Cerebellar nuclear complex (tissue), 1 donor: Measurements from ENCODE around the gene RBP7.
A peak's percentile ranks its signal among the peaks of the same experiment; 100 is the strongest.

ENCODE experiments used
- DNase-seq, 2 experiments: peaks; one replicate each; lab custom pipeline; 2025; lab: John Stamatoyannopoulos, UW

RBP7 gene

DNA sequence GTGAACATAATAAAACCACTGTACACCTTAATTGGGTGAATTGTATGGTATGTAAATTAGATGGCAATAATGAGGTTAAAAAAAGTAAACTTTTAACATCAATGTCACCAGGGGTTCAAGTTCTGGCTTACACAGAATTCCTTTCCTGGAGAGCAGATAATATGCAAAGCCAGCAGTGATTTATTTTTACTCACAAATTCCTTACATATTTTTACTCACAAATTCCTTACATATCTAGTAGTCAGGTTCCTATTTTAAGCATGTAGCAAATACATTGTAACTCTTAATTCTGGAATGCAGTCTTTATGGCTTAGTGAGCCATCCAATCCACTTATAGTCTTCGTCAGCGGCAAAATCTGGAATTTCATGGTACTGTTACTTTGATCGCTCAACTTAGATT, 34.4 kb downstream of the RBP7 start:
- DNase-seq = no peak

DNA sequence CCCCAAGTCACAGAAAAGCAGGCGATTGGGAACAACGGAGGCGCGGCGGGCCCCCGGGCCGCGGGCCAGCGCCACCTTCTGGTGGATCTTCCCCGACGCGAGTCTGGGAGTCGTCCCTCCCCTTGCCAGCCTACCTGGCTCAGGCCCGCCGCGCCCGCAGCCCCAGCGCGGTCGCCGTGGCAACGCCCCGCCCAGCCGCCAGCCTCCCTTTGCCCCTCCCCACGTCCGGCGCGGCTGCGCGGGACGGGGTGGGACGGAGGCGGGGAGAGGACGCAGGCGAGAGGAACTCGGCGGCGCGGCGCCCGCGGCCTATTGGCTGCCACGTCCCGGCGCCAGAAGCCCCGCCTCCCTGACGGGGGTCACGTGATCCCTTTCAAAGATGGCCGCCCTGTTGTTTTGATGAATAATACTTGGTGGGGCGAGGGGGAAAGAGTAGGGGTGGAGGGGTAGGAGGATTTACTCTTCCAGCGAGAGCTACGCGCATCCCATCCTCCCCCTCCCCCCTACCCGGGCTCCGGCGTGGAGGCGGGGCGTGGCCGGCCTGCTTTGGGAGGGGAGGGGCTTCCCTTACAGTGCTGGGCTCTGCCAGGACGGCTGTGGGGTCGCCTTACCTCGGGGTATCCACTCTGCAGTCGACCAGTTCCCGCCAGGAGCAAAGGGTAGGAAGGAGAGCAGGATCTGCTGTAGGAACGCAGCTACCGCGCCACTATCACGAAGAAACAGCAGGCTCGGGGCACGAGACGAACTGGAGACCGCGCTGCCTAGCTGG, 35.7 kb downstream of the RBP7 start, which contains the start of gene UBE4B:
TSS of gene UBE4B (plus strand) at position 369 of the 769 bp plus-strand sequence. CDS start 713 bp downstream, outside the sequence.
- DNase-seq = peak; percentile 93 to 100

DNA sequence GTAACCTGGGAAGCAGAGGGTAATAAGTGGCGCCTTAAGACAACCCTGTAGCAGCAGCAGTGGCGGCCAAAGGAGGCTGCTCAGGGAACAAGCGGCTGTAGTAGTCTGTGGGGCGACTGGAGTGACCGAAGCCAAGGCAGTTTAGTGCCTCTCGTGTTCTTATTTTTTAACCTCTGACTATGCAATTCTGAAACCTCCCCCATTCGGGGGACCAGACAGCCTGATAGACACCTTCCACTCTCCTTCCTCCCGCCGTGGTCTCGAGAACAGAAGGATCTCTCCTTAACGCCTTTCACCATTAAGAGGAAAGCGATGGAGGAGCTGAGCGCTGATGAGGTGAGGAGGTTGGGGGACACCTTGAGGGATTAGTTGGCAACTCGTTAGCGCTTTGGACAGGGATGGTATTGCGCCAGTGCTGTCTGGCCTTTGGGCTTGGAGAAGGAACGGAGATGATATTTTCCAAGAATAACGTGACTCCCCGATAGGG, 36.4 kb downstream of the RBP7 start:
- DNase-seq = no peak

DNA sequence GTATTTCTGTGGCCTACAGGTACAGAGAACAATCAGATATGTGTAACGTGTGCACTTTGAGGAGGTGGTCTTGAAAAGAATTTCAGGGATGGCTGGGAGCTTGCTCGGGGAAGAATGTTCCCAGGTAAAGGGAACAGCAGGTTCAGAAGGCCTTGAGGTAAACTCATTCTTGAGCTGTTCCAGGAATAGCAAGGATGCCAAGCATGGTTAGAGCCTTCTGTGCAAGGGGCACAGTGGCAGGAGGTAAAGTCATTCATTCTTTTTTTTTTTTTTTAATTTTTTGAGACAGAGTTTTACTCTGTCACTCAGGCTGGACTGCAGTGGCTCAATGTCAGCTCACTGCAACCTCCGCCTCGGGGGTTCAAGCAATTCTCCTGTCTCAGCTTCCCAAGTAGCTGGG, 45.7 kb downstream of the RBP7 start:
- no peak for DNase-seq

DNA sequence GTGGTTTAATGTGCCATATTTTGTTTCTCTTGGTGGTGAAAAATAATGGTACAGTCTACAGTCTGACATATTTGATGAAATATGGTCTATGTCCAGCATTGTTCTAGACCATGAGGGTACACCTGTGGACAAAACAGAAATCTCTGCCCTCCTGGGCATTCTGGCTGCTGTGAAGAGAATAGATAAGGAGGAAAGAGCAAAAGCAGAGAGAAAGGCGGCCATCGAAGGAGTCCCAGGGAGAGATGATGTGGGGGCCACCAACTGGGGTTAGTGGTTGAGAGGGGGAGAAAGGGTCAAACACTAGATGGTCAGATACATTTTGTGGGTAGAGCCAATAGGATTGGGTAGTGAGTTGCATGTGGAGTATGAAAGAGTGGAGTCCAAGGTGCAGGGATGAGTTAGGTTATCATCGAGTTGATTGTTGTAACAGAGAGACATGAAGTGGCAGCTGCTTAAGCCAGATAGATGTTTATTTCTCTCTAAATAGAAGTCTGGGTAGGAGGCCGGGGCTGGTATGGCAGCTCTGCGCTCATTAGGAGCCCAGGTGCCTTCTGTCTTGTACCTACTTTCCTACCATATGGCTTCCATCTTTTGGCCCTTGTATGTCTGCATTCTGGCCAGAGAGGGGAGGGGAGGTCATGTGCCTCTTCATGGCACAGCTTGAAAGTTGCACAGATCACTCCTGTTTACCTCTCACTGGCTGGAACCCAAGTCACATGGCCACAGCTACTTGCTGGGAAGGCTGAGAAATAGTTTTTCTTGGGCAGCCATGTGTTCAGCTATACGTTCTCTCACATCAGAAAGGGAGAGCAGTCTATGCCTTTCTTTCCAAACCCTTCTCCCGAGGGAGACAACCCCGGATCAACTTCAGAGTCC, 48.7 kb downstream of the RBP7 start:
- DNase-seq = peak; percentile 49 to 68

DNA sequence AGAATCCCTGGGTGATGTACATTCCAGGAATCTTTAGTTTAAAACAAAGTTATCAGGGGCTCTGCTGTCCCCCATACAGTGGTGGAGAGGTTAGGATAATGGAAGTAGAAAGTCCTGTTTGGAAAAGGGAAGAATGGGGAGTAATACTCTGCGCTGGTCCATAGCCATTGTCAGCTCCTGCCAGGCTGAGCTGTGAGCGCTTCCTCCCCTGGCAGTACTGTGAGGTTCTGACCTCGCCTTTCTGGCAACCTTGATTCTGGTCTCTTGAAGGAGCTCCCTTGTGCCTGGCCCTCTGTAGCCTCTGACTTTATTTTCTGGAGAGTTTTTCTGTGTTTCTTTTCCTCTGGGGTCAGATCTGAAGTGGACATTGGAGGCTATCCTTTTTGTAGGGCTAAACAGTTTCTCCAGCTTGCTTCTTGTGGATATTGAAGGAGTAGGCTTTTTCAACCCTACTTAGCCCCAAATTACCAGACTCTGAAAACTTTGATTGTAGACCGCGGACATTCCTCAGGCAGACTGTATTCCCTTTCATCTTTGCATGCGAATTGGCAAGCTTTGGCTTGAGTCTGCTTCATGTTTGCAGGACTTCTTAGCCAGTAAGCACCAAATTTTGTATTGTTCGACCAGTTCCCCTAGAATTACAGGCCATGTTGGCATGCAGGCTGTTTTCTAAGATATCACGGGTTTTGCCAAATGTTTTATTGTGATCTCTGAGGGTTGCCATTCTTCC, 49.5 kb downstream of the RBP7 start:
- peak in 1 of 2 experiments; percentile 41 for DNase-seq

DNA sequence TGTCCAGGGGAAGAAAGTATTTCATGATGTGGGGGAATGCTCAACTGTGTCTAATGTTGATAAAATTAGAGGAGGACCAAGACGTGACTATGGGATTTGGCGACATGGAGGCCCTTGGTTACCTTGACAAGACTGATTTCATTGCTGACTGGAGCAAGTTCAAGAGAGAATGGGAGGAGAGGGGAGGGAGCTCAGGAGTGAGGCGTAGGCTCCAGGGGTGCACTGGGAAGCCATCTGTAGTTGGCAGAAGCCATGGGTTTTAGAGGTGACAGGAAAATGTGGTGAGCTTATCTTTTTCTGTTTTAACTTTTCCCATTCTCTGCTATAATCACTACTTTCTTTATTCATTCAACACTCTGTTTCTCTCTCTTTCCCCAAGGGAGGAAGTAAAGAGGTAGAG, 51.6 kb downstream of the RBP7 start:
- DNase-seq = peak in 1 of 2 experiments; percentile 53

DNA sequence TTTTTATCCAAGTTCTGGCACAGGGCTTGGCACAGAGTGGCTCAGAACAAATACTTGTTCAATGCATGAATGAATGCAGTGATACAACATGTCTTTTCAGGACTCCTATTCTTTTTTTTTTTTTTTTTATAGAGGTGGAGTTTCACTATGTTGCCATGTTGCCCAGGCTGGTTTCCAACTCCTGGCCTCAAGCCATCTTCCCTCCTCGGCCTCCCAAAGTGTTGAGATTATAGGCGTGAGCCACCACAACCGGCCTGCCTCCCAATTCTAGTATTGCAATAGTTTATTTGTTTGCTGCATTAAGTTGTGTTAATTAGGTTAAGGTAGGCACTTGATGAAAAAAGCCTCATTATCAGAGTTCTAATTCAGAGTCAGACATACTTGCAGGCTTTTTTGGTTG, 53.6 kb downstream of the RBP7 start:
- no peak for DNase-seq

DNA sequence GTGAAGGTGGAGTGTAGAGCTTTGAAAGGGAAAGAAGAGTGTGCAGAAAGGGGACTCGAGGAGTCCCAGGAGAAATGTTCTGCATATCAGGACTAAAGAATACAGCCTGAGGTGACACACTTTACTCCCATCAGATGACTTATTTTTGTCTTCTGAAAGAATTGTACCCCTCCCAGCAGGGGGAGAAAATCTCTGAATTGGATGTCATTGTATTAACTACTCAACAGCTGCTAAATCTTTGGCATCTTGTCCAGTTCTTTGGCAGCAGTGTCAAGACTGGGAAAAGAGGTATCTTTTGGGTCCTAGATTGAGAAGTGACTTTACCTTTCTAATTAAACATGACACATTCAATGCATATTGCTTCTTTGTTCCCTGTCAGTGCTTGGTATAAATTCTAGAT, 54.6 kb downstream of the RBP7 start:
- no peak for DNase-seq

DNA sequence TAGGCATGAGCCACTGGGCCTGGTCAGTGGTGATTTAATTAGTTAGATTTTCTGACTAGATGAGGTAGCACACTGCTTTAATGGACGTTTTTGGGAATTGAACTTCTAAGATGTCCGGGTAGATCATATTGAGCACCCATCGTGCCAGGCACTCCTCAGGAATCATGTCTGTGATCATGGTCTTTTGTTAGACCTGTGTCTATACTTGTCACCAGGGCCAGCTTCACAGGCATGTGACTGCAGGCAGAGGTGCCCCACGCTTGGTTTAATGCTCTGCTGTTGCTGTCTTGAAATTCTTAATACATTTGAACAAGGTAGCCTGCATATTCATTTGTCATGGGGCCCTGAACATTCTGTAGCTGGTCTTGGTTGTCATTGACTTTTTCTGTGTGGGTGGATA, 55.3 kb downstream of the RBP7 start:
- no peak for DNase-seq

DNA sequence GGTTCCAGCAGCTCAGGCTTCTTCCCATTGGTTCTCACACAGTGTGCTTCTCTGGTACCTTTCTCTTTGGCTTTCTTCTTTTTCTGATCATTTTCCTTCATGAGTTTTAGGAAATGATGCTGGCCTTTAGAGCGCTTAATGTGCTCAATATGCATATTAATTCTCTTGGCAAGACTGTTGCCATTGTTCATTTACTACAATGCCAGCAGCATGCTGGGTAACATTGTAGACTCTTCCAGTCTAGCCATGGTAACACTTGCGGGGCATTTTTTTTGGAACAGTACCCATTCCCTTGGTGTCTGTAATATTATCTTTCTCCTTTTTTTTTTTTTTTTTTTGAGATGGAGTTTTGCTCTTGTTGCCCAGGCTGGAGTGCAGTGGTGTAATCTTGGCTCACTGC, 57.4 kb downstream of the RBP7 start:
- DNase-seq = no peak

DNA sequence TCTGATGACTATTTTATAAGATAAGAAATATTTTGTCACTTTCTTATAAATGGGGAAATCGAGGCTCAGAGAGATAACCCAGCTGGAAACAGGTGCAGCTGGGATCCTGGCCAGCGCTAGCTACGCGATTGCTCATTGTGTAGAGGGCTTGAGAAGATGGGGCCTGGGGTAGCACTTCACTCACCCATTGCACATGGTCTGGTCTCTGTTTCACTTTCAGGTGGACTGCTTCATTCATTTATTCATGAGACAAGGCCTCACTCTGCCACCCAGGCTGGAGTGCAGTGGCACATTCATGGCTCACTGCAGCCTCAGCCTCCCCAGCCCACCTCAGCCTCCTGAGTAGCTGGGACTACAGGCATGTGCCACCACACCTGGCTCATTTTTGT, 59.6 kb downstream of the RBP7 start:
- DNase-seq = no peak

DNA sequence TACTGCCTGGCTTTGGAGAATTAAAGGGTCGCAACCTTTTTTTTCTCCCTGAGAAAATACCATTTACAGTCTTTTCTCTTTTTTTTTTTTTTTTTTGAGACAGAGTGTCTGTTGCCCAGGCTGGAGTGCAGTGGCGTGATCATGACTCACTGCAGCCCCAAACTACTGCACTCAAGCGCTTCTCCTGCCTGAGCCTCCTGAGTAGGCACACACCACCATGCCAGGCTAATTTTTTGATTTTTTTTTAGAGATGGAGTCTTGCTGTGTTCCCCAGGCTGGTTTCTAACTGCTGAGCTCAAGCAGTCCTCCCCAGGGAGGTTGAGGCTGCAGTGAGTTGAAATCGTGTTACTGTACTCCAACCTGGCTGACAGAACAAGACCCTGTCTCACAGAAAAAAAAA, 60.3 kb downstream of the RBP7 start:
- no peak for DNase-seq

DNA sequence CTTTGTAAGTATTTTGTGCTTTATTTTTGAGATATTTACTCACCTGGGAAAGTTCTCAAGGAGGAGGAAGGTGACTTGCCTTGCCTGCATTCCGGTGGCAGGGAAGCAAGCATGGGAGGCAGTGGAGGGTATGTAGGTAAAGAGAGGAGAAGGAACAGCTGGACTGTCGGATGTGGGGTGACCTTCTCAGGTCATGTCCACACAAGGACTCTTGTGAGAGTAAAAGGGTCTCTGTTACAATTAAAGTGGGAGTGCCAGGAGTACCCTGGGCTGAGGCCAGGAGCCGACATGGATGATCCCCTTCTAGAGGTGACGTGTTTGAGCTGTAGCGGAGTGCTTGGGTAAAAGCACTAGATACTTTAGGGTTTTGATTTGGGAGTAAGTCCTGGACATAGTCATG, 60.8 kb downstream of the RBP7 start:
- no peak for DNase-seq

DNA sequence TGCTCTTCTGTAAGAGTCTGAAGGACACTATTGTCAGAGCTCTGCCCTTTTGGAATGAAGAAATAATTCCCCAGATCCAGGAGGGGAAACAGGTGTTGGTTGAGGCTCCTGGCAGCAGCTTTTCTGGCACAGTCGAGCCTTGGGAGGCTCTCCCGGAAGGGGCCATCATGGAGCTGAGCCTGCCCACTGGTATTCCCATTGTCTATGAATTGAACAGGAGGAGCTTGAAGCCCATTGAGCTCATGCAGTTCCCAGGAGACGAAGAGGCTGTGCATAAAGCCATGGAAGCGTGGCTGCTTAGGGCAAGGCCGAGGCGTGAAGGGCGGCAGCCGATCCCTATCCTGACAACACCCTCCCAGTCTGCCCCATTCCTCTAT, 62.3 kb downstream of the RBP7 start:
- peak in 1 of 2 experiments; percentile 28 for DNase-seq

DNA sequence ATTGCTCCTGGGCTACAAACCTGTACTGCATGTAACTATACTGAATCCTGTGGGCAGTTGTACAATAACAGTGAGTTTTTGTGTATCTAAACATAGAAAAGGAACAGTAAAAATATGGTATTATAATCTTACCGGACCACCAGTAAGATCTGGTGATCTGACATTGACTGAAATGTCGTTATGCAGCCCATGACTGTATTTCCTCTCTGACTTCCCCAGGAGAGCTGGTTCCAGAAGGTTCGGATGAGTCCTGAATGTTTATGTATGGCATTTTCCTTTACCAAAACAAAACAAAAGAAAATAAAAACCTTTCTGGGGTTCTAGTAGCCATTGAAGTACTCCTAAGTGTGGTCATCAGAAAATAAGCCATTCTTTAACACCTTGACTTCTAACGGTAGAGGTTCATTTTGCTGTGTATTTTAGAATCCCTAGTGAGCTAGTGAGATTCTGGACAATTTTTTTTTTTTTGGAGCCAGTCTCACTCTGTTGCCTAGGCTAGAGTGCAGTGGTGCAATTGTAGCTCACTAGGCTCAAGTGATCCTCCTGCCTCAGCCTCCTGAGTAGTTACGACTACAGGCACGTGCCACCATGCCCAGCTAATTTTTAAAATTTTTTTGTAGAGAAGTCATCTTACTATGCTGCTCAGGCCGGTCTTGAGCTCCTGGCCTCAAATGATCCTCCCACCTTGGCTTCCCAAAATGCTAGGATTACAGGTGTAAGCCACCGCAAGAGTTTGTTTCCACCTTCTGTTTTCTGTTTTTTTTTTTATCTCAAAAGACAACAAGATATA, 63.5 kb downstream of the RBP7 start:
- no peak for DNase-seq

DNA sequence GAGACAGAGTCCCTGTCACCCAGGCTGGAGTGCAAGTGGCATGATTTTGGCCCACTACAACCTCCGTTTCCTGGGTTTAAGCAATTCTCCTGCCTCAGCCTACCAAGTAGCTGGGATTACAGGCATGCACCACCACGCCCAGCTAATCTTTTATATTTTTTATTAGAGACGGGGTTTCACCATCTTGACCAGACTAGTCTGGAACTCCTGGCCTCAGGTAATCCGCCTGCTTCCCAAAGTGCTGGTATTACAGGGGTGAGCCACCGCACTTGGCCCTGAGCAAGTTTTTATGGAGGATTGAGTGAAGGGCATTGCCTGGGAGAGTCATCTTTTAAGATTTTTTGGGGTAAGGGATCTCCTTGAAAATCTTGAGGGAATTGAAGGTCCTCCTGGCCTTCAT, 64.2 kb downstream of the RBP7 start:
- DNase-seq = no peak

DNA sequence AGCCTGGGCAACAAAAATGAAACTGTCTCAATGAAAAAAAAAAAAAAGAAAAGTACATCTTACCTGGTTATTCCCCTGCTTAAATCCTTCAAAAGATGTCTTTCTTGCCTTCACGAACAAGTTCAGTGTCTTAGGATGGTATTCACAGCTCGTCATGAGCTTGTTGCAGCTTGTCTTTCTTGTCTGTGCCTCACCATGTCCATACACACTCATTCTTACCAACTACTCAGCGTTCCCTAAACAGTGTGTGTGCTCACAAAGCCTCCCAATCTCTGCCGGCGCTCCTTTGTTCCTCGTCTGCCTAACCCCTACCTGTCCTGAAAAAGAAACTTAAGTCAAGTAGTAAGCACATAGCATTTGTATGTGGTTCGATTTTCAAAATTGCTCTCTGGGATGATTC, 66.8 kb downstream of the RBP7 start:
- no peak for DNase-seq

DNA sequence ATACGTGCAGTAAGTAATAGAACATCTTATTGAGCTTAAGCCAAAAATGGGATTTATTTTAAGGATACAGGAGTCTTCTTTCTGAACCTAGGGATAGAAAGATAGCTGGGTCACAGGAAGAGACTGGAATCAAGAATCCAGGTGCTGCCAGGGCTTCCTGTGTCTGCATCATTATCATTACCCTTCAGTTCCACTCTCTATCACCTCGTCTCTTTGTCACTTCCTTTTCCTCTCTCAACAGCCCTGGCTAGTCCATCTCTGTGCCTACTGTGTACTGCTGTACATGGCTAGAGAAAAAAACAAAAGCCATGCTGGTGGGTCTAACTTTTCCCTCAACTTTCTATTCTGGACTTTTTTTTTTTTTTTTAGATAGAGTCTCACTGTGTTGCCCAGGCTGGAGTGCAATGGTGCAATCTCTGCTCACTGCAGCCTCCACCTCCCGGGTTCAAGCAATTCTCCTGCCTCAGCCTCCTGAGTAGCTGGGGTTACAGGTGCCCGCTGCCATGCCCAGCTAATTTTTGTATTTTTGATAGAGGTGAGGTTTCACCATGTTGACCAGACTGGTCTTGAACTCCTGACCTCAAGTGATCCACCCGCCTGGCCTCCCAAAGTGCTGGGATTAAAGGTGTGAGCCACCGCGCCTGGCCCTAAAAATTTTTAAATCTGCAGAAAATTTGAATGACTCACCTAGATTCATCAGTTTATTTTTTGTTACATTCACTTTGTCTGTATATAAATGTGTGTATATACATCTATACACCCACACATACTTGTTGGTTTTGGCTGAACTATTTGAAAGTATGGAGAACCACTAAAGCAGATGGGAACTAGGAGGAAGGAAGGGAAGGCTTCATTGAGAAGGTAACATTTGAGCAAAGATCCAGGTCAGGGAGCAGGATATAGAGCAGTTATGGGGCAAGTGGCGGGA, 67.7 kb downstream of the RBP7 start:
- no peak for DNase-seq

DNA sequence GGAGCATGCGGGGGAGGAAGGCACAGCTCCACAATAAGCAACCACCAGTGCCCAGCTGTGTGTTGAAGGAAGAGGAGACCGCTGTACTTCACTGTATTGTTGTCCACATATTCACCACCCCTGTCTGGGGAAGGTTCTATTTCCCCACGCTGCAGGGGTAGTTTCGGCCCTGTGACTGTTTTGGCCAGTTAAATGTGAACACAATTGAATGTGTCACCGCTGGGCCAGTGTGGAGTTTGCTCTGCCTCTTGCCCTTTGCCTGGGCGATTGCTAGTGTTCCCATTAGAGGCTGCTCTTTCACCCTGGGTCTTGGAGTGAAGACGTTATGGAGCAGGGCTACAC, 68.3 kb downstream of the RBP7 start:
- DNase-seq = no peak
